Hepatocyte (in vitro differentiated cells): ENCODE data around the gene TPRN.

Source experiments
- EZH2phosphoT487 ChIP-seq: fragments of 200-600 bp; sonication (generic); IDR thresholded peaks from one replicate; pipeline ENCODE4 v1.6.1; 2018; ENCODE audit warnings: antibody characterized with exemption, mild to moderate bottlenecking, low read depth, moderate library complexity; ENCODE audit not compliant: unreplicated experiment, severe bottlenecking
- TF ChIP-seq, protein P1 (sequence below): fragments of 200-600 bp; sonication (generic); IDR thresholded peaks from 2 replicates; pipeline ENCODE4 v1.5.1; 2016; ENCODE audit warnings: antibody characterized with exemption, mild to moderate bottlenecking; ENCODE audit not compliant: poor library complexity

DNA sequence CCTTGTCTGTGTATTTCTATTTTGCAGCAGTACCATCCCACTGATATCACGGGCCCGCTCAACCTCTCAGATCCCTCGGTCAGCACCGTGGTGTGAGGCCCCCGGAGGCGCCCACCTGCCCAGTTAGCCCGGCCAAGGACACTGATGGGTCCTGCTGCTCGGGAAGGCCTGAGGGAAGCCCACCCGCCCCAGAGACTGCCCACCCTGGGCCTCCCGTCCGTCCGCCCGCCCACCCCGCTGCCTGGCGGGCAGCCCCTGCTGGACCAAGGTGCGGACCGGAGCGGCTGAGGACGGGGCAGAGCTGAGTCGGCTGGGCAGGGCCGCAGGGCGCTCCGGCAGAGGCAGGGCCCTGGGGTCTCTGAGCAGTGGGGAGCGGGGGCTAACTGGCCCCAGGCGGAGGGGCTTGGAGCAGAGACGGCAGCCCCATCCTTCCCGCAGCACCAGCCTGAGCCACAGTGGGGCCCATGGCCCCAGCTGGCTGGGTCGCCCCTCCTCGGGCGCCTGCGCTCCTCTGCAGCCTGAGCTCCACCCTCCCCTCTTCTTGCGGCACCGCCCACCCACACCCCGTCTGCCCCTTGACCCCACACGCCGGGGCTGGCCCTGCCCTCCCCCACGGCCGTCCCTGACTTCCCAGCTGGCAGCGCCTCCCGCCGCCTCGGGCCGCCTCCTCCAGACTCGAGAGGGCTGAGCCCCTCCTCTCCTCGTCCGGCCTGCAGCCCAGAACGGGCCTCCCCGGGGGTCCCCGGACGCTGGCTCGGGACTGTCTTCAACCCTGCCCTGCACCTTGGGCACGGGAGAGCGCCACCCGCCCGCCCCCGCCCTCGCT is 32.6 kb downstream of the TPRN start:
- TF ChIP-seq, protein P1, sequence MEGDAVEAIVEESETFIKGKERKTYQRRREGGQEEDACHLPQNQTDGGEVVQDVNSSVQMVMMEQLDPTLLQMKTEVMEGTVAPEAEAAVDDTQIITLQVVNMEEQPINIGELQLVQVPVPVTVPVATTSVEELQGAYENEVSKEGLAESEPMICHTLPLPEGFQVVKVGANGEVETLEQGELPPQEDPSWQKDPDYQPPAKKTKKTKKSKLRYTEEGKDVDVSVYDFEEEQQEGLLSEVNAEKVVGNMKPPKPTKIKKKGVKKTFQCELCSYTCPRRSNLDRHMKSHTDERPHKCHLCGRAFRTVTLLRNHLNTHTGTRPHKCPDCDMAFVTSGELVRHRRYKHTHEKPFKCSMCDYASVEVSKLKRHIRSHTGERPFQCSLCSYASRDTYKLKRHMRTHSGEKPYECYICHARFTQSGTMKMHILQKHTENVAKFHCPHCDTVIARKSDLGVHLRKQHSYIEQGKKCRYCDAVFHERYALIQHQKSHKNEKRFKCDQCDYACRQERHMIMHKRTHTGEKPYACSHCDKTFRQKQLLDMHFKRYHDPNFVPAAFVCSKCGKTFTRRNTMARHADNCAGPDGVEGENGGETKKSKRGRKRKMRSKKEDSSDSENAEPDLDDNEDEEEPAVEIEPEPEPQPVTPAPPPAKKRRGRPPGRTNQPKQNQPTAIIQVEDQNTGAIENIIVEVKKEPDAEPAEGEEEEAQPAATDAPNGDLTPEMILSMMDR: no peak
- no peak for TF ChIP-seq EZH2phosphoT487
